Retinal pigment epithelial cell (primary cell): ENCODE data around the gene TCHHL1.

Source experiments
- DNase-seq: peaks from one replicate; pipeline ENCODE4 v3.0.0-alpha.2; 2010; ENCODE audit warnings: low read depth
- H3K4me3 ChIP-seq: 2 replicates; pipeline ENCODE4 v1.5.1; 2011; ENCODE audit warnings: mild to moderate bottlenecking, low read length, control low read depth, moderate library complexity
- TF ChIP-seq, protein P1 (sequence below): conservative IDR thresholded peaks from 2 replicates; pipeline ENCODE4 v1.5.1; 2011; ENCODE audit warnings: low read depth, low read length, control low read depth, inconsistent platforms

The TCHHL1 gene

DNA sequence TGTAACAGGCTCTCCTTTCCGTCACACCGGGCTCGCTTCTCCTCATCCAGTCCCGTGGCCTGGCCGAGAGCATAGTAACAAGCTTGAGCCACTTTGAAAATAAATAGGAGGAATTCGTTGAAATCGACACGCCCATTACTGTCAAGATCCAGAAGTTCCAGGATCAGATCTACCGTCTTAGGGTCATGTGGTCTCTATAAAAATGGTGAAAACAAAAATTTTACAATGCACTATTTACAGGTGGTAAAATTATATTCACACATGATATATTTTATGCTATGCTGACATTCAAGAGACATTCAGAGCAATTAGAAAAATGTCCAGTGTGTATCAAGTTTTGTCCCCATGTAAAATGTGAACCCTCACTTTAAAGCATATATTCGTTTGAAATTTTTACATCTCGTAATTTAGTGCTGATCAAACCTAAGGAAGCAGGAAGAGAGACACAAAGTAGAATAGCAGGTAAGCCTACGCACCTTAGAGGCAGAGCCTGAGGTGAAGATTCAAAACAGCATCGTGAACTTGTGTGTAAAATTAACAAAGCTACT is 24.1 kb upstream of the TCHHL1 start:
- TF ChIP-seq, protein P1, sequence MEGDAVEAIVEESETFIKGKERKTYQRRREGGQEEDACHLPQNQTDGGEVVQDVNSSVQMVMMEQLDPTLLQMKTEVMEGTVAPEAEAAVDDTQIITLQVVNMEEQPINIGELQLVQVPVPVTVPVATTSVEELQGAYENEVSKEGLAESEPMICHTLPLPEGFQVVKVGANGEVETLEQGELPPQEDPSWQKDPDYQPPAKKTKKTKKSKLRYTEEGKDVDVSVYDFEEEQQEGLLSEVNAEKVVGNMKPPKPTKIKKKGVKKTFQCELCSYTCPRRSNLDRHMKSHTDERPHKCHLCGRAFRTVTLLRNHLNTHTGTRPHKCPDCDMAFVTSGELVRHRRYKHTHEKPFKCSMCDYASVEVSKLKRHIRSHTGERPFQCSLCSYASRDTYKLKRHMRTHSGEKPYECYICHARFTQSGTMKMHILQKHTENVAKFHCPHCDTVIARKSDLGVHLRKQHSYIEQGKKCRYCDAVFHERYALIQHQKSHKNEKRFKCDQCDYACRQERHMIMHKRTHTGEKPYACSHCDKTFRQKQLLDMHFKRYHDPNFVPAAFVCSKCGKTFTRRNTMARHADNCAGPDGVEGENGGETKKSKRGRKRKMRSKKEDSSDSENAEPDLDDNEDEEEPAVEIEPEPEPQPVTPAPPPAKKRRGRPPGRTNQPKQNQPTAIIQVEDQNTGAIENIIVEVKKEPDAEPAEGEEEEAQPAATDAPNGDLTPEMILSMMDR: no peak
- no peak for DNase-seq
- no peak overlapping the region for H3K4me3 ChIP-seq

DNA sequence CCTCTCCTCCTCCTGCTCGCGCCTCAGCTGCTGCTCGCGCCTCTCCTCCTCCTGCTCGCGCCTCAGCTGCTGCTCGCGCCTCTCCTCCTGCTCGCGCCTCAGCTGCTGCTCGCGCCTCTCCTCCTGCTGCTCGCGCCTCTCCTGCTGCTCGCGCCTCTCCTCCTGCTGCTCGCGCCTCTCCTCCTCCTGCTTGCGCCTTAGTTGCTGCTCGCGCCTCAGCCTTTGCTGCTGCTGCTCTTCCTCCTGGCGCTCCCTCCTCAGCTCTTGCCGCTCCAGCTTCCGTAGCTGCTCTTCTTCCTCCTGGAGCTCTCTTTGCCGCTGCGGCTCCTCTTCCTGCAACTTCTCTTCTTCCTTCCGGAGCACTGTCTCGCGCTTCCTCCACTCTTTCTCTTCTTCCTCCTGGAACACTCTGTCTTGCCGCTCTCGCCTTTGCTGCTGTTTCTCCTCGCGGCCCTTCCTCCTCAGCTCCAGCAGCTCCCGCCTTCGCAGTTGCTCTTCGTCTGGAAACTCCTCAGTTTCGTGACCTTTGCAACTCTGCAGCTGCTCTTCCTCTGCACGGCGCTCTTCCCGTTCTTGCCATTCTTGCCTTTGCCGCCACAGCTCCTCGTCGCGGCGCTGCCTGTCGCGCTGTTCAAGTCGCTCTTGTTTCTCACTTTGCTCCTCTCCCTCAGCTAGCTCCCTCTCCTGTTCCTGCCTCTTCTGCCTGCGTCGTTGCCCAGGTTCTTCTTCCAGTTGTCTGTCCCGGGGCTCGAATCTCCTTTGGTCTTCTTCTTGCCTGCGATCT is 23.4 kb upstream of the TCHHL1 start:
- no peak for DNase-seq
- H3K4me3 ChIP-seq: peak overlapping the region; percentile 35
- TF ChIP-seq, protein P1: no peak

DNA sequence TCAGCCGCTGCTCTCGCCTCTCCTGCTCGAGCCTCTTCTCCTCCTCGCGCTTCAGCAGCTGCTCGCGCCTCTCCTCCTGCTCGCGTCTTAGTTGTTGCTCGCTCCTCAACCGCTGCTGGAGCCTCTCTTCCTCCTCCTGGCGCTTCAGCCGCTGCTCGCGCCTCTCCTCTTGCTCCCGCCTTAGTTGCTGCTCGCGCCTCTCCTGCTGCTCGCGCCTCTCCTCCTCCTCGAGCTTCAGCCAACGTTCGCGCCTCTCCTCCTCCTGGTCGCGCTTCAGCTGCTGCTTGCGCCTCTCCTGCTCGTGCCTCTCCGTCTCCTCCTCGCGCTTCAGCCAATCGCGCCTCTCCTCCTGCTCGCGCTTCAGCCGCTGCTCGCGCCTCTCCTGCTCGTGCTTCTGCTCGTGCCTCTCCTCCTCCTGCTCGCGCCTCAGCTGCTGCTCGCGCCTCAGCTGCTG is 22.7 kb upstream of the TCHHL1 start:
- H3K4me3 ChIP-seq: peak overlapping the region; percentile 41
- DNase-seq: no peak
- TF ChIP-seq, protein P1: no peak

DNA sequence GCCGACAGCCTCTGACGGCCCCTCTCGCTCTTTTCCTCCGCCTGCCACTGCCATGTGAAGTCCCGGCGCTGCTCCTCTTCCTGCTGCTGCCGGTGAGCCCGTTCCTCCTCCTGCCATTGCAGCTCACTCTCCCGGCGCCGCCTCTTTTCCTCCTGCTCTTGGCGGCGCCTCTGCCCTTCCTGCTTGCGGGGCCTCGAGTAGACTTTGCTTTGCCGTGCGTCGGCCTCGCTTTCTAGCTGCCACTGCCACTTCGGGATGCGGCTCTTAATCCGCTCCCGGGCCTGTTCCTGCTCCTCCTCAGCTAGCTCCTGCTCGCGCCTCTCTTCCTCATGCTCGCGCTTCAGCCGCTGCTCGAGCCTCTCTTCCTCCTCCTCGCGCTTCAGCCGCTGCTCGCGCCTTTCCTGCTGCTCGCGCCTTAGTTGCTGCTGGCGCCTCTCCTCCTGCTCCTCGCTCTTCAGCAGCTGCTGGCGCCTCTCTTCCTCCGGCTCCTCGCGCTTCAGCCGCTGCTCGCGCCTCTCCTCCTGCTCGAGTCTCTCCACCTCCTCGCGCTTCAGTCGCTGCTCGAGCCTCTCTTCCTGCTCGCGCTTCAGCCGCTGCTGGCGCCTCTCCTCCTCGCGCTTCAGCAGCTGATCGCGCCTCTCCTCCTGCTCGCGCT is 22.1 kb upstream of the TCHHL1 start:
- H3K4me3 ChIP-seq: peak overlapping the region; percentile 41
- DNase-seq: no peak
- TF ChIP-seq, protein P1: no peak

DNA sequence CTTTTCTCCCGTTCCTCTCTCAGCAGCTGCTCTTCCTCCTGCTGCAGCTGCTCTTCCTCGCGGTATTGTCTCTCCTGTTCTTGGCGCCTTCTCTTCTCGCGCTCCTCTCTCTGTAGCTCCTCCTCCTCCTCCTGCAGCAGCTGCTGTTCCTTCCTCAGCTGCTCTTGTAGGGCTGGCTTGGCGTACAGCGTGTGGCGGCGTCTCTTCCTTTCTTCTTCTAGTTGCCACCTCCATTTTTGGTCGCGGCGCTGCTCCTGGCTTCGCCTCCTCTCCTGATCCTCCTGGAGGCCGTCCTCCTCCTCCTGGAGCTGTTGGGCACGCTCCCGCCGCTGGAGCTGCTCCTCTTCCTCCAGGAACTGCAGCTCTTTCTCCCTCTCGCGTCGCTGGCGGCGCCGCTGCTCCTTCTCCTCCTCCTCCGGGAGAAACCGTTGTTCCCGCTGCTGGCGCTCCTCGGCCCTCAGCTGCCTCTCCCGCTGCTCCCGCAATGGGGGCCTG is 21.5 kb upstream of the TCHHL1 start:
- peak overlapping the region; percentile 41 for H3K4me3 ChIP-seq
- DNase-seq: no peak
- TF ChIP-seq, protein P1: no peak

DNA sequence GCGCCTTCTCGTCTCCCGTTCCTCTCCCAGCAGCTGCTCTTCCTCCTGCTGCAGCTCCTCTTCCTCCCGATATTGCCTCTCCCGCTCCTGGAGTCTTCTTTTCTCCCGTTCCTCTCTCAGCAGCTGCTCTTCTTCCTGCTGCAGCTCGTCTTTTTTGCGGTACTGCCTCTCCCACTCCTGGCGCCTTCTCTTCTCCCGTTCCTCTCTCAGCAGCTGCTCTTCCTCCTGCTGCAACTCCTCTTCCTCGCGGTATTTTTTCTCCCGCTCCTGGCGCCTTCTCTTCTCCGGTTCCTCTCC is 21.1 kb upstream of the TCHHL1 start:
- DNase-seq: no peak
- peak overlapping the region; percentile 41 for H3K4me3 ChIP-seq
- TF ChIP-seq, protein P1: no peak
